Testis (tissue), 2 donors: ENCODE results near the gene TOP3A.

Source experiments
- CTCF ChIP-seq, 3 experiments: fragments of 450-650 bp in 2 of 3; fragments of 200-600 bp in 1 of 3; sonication (generic) in 1 of 3; IDR thresholded peaks; one replicate each; pipeline ENCODE4 v1.5.1; 2016 to 2019; ENCODE audit warnings: antibody characterized with exemption in 3 of 3, mild to moderate bottlenecking in 2 of 3, moderate library complexity in 1 of 3
- POLR2A ChIP-seq: fragments of 450-650 bp; IDR thresholded peaks from one replicate; pipeline ENCODE4 v1.6.1; 2017; ENCODE audit warnings: antibody characterized with exemption, mild to moderate bottlenecking, moderate library complexity

GRCh38 chr17:18353541-18353940 lies 38.7 kb upstream of the TOP3A start:
- no peak for TF ChIP-seq POLR2A
- TF ChIP-seq CTCF (IDR thresholded peaks at IDR 0.05), result no peak
